ENCODE results near the gene DCXR.

DCXR gene

GRCh38 chr17:82037092-82037888 lies at the start of gene DCXR:
Gene DCXR (minus strand): TSS chr17:82037697. CDS start chr17:82037682, 15 bp downstream.
- Mint-ChIP-seq H3K4me1 (ENCODE audit: low read depth) (peaks cover 19% of the 10 kb centered on the region), H3K36me3 (ENCODE audit: low read depth) (peaks cover 9% of the 10 kb centered on the region), H3K4me3 (peak within 1 kb of the TSS; percentile 83), H3K9me3 (no peaks in the 10 kb centered on the region), H3K27ac (peak within 1 kb of the TSS; percentile 97), H3K27me3 (ENCODE audit: low read depth) (no peaks in the 10 kb centered on the region)
- peak; percentile 98 for DNase-seq (ENCODE audit: low spot score)

DNA sequence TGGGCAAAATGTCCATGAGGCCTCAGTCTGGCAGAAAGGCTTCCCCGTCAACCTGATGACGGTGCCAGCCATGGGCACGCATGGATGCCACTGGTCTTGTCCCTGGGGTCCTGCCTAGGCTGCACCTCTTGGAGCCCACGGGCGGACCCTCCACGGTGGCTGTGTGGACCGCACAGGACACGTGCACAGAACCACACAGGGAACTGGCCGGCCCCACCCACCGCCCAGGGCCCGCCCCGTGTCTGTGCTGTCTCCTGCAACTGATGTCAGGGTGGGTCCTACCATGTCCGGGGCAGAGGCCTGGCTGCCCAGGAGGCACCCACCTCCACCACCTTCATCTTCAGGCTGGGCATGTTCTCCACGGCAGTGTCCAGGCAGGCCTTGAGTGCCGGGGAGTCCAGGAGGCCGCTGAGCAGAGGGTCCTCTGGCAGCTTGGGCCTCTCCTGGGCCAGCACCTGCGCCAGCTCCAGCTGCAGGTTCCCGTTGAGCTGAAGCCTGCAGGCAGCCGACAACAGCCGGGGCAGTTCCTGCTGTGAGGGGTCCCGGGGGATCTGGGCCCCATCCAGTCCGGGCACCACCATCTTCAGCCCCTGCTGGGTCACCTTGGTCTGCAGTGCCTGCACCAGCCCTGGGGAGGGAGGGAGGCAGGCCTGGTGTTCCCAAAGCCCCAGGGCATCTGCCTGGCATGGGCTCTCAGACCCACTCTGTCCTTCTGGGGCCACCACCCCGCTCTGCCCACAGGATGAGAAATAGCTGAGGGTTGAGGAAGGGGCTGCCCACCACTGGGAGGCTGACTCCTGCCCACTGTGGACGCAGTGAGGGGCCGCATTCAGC lies 48.7 kb upstream of the DCXR start:
- no peaks in the 10 kb centered on the region for H3K27me3 Mint-ChIP-seq (ENCODE audit: low read depth)
- no peak overlapping the region for H3K4me3 Mint-ChIP-seq
- no peak for DNase-seq (ENCODE audit: low spot score)
- no peaks in the 10 kb centered on the region for H3K9me3 Mint-ChIP-seq
- H3K27ac Mint-ChIP-seq = no peak overlapping the region
- H3K4me1 Mint-ChIP-seq (ENCODE audit: low read depth) = no peaks in the 10 kb centered on the region
- H3K36me3 Mint-ChIP-seq (ENCODE audit: low read depth) = no peaks in the 10 kb centered on the region

- Mint-ChIP-seq H3K4me3 (no peak overlapping the region), H3K27ac (no peak overlapping the region), H3K36me3 (ENCODE audit: low read depth) (peaks cover under 1% of the 10 kb centered on the region), H3K9me3 (no peaks in the 10 kb centered on the region), H3K4me1 (ENCODE audit: low read depth) (no peaks in the 10 kb centered on the region), H3K27me3 (ENCODE audit: low read depth) (no peaks in the 10 kb centered on the region)
- no peak for DNase-seq (ENCODE audit: low spot score)
Observed at GRCh38 chr17:82085031-82085861, 47.7 kb upstream of the DCXR start.

- Mint-ChIP-seq H3K36me3 (ENCODE audit: low read depth) (peaks cover 4% of the 10 kb centered on the region), H3K27ac (no peak overlapping the region), H3K27me3 (ENCODE audit: low read depth) (no peaks in the 10 kb centered on the region), H3K4me1 (ENCODE audit: low read depth) (no peaks in the 10 kb centered on the region), H3K9me3 (no peaks in the 10 kb centered on the region), H3K4me3 (no peak overlapping the region)
- DNase-seq (ENCODE audit: low spot score) = no peak
Observed at GRCh38 chr17:82084373-82085030, 47.0 kb upstream of the DCXR start.

GRCh38 chr17:82083533-82084359 lies 46.2 kb upstream of the DCXR start:
- Mint-ChIP-seq H3K36me3 (ENCODE audit: low read depth) (peaks cover 8% of the 10 kb centered on the region), H3K9me3 (no peaks in the 10 kb centered on the region), H3K27me3 (ENCODE audit: low read depth) (no peaks in the 10 kb centered on the region), H3K4me1 (ENCODE audit: low read depth) (no peaks in the 10 kb centered on the region), H3K4me3 (no peak overlapping the region), H3K27ac (no peak overlapping the region)
- DNase-seq (ENCODE audit: low spot score) = no peak

- H3K27me3 Mint-ChIP-seq (ENCODE audit: low read depth) = no peaks in the 10 kb centered on the region
- H3K4me3 Mint-ChIP-seq = no peak overlapping the region
- no peaks in the 10 kb centered on the region for H3K4me1 Mint-ChIP-seq (ENCODE audit: low read depth)
- no peak overlapping the region for H3K27ac Mint-ChIP-seq
- H3K9me3 Mint-ChIP-seq = no peaks in the 10 kb centered on the region
- peaks cover 11% of the 10 kb centered on the region for H3K36me3 Mint-ChIP-seq (ENCODE audit: low read depth)
- no peak for DNase-seq (ENCODE audit: low spot score)
Observed at GRCh38 chr17:82083009-82083408, 45.5 kb upstream of the DCXR start.

DNA sequence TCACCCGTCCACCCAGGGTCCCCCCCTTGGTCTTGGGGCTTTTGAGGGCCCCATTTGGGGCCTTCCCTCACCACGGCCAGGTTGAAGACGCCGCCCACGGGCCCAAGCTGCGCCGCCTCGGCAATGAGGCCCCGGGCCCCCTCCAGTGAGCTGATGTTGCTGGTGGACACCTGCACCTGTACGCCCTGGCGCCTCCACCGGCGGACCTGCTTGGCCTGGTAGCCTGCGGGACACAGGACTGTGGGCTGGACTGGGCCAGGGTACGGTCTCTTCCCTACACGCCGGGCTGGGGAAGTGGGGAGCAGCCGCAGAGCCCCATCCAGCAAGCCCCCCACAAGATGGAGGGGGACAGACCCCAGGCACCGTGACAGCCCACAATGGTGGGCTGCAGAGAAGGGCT lies 45.0 kb upstream of the DCXR start:
- Mint-ChIP-seq H3K4me3 (no peak overlapping the region), H3K4me1 (ENCODE audit: low read depth) (no peaks in the 10 kb centered on the region), H3K36me3 (ENCODE audit: low read depth) (peaks cover 11% of the 10 kb centered on the region), H3K27ac (no peak overlapping the region), H3K9me3 (no peaks in the 10 kb centered on the region), H3K27me3 (ENCODE audit: low read depth) (no peaks in the 10 kb centered on the region)
- no peak for DNase-seq (ENCODE audit: low spot score)

- H3K9me3 Mint-ChIP-seq = no peaks in the 10 kb centered on the region
- H3K27me3 Mint-ChIP-seq (ENCODE audit: low read depth) = no peaks in the 10 kb centered on the region
- peaks cover 11% of the 10 kb centered on the region for H3K36me3 Mint-ChIP-seq (ENCODE audit: low read depth)
Observed at GRCh38 chr17:82081966-82082365, 44.5 kb upstream of the DCXR start.

GRCh38 chr17:82081546-82081945 lies 44.0 kb upstream of the DCXR start:
- Mint-ChIP-seq H3K9me3 (no peaks in the 10 kb centered on the region), H3K36me3 (ENCODE audit: low read depth) (peaks cover 11% of the 10 kb centered on the region), H3K27ac (no peak overlapping the region), H3K27me3 (ENCODE audit: low read depth) (no peaks in the 10 kb centered on the region), H3K4me1 (ENCODE audit: low read depth) (no peaks in the 10 kb centered on the region), H3K4me3 (no peak overlapping the region)
- DNase-seq (ENCODE audit: low spot score) = no peak

More at GRCh38 chr17:82081966-82082365, 44.5 kb upstream of the DCXR start:
- DNase-seq (ENCODE audit: low spot score) = no peak
- Mint-ChIP-seq H3K27ac (no peak overlapping the region), H3K4me1 (ENCODE audit: low read depth) (no peaks in the 10 kb centered on the region), H3K4me3 (no peak overlapping the region)

GRCh38 chr17:82080789-82081464 lies 43.4 kb upstream of the DCXR start:
- peaks cover 11% of the 10 kb centered on the region for H3K36me3 Mint-ChIP-seq (ENCODE audit: low read depth)
- H3K4me3 Mint-ChIP-seq = no peak overlapping the region
- no peak overlapping the region for H3K27ac Mint-ChIP-seq
- DNase-seq (ENCODE audit: low spot score) = no peak
- no peaks in the 10 kb centered on the region for H3K4me1 Mint-ChIP-seq (ENCODE audit: low read depth)
- no peaks in the 10 kb centered on the region for H3K27me3 Mint-ChIP-seq (ENCODE audit: low read depth)
- no peaks in the 10 kb centered on the region for H3K9me3 Mint-ChIP-seq

- Mint-ChIP-seq H3K4me3 (no peak overlapping the region), H3K36me3 (ENCODE audit: low read depth) (peaks cover 11% of the 10 kb centered on the region), H3K27me3 (ENCODE audit: low read depth) (no peaks in the 10 kb centered on the region), H3K27ac (no peak overlapping the region), H3K9me3 (no peaks in the 10 kb centered on the region), H3K4me1 (ENCODE audit: low read depth) (no peaks in the 10 kb centered on the region)
- no peak for DNase-seq (ENCODE audit: low spot score)
Observed at GRCh38 chr17:82080048-82080788, 42.7 kb upstream of the DCXR start.

Data from T-helper 2 cell treated with Interferon-gamma antibody and Interleukin-4, amounts not matched to agents 5 μg/mL and 100 μg/mL, for 36 hours (primary cell).